Pancreas (tissue), 10 donors: Measurements from ENCODE around the gene LYRM9. TPM values are rescaled to one million over a fixed set of nuclear protein-coding genes. Genes with fewer than 3 reads are reported as not detected.

Experiments used
- ATAC-seq, 4 donors: fragments of 200-7000 bp; cut with Tn5 transposase; one replicate each; pipeline versions ENCODE4 v1.8.0 to v1.9.1; 2020; ENCODE audit warnings: mild to moderate bottlenecking in 4 of 4, moderate library complexity in 4 of 4
- DNase-seq, 6 donors: peaks; one replicate each; pipeline ENCODE4 v3.0.0-alpha.2; 2020
- FAIRE-seq: peaks from 2 replicates; lab custom pipeline; 2012; peaks lifted over from hg19 to GRCh38; lab: Jason Lieb, UNC
- H3K27ac ChIP-seq, 4 donors: fragments of 200-600 bp; sonication (generic); 1 replicate in 3 of 4; 2 replicates in 1 of 4; pipeline versions ENCODE4 v1.5.0 to v1.8.0; 2020
- H3K27me3 ChIP-seq, 4 donors: fragments of 200-600 bp; one replicate each; pipeline ENCODE4 v1.8.0; 2021
- H3K36me3 ChIP-seq, 3 donors: fragments of 200-600 bp; sonication (generic) in 1 of 3; one replicate each; pipeline versions ENCODE4 v1.5.0 to v1.8.0; 2020 to 2021
- H3K4me1 ChIP-seq, 3 donors: fragments of 200-600 bp; one replicate each; pipeline ENCODE4 v1.8.0; 2021
- H3K4me3 ChIP-seq, 4 donors: fragments of 200-600 bp; sonication (generic) in 2 of 4; one replicate each; pipeline versions ENCODE4 v1.5.0 to v1.8.0; 2020 to 2021
- H3K9me3 ChIP-seq, 4 donors: fragments of 200-600 bp; one replicate each; pipeline ENCODE4 v1.8.0; 2021
- WGBS, 2 donors: extraction: QIAGEN DNeasy Blood & Tissue Kit; methylation state at CpG; one replicate each; pipeline ENCODE4 v1.1.7; 2013; 5-methylcytosine and 5-hydroxymethylcytosine counted together
- intact Hi-C, 3 donors: fragments of 100-400 bp; cut with DNase I; formaldehyde crosslinking; loops; one replicate each; pipeline versions ENCODE4 v1.11.1 to v1.14.2; 2022
- polyA plus RNA-seq, 2 donors: library from polyadenylated mRNA; stranded (reverse); fragments of 200-250 nt; gene quantifications; one replicate each; pipeline ENCODE4 v1.2.3, GENCODE V29; 2013
- total RNA-seq, 6 donors: library from RNA; stranded (reverse); fragmentation: NEBNext Ultra II Directional in 4 of 6; extraction: Animal tissue kit (Norgen Biotek cat#: 25700) in 4 of 6; gene quantifications; one replicate each; pipeline versions ENCODE4 v1.2.1 to v1.2.4, GENCODE V29; 2021 to 2023
- TF ChIP-seq, protein P1 (sequence below), 4 donors: fragments of 200-600 bp; sonication (generic) in 3 of 4; IDR thresholded peaks; one replicate each; pipeline versions ENCODE4 v1.5.0 to v1.8.0; 2021; ENCODE audit warnings: antibody characterized with exemption in 4 of 4
- donor health status: healthy with polysubstance abuse.
- donor health status: DM: no; HTN: no; CAD: no; lungs with moderate emphysema.
- donor health status: DM: no; HTN: no; CAD: no.
- donor health status: control.
- donor health status: control.
- donor health status: Bipolar disorder and iron deficiency.
- donor health status: DM: yes; HTN: yes; CAD: no.
- donor health status: DM: no; HTN: no; CAD: no.
- donor health status: DM: no; HTN: no; CAD: no.
- donor health status: DM: yes; HTN: yes; CAD: no.

The LYRM9 gene
- total and polyA plus RNA-seq, 8 donors = 4.8 to 17.7 (median 9.8) TPM

DNA sequence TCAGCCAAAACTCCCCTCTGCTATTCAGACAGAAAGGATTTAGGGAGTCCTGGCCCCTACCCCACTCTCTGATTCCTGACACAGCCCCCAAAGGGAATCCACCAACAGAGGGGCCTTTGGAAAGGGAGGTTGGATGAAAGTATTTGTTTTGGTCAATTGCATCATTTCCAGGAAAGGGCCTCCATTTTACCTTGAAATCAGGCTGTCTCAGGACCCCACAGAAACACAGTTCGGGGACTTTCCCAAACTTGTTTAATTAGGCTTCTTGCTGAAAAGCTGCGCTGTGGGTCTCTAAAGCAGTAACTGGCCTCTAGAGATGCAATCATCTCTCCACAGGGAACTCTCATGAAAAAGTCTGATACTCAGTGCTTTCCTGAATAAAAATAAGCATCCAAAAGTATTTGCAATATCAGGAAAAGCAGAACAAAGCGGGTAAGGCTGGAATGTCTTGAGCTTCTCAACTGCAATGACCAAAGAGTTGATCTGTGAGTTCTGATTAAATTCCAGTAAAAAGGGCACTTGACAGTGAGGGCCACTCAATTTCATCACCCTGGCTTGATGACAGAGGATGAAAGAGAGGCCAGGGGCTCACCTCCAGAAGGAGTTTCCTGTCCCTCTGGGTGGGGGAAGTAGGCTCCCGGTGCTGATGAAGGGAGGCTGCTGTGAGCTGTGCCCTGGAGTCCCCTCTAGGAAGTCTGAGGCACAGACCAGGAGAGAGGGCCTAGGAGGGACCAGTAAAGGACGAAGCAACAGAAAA, 36.3 kb downstream of the LYRM9 start:
- no peak for DNase-seq
- no peaks in the 10 kb centered on the region for H3K4me1 ChIP-seq
- WGBS, 2 donors = 88 to 92% methylated on average over 5 of the region's 5 CpGs
- no peaks in the 10 kb centered on the region for H3K27me3 ChIP-seq
- H3K27ac ChIP-seq = no peak overlapping the region
- H3K9me3 ChIP-seq = no peaks in the 10 kb centered on the region
- TF ChIP-seq, protein P1, sequence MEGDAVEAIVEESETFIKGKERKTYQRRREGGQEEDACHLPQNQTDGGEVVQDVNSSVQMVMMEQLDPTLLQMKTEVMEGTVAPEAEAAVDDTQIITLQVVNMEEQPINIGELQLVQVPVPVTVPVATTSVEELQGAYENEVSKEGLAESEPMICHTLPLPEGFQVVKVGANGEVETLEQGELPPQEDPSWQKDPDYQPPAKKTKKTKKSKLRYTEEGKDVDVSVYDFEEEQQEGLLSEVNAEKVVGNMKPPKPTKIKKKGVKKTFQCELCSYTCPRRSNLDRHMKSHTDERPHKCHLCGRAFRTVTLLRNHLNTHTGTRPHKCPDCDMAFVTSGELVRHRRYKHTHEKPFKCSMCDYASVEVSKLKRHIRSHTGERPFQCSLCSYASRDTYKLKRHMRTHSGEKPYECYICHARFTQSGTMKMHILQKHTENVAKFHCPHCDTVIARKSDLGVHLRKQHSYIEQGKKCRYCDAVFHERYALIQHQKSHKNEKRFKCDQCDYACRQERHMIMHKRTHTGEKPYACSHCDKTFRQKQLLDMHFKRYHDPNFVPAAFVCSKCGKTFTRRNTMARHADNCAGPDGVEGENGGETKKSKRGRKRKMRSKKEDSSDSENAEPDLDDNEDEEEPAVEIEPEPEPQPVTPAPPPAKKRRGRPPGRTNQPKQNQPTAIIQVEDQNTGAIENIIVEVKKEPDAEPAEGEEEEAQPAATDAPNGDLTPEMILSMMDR (IDR thresholded peaks at IDR 0.05) = no peak
- ATAC-seq = no peak
- intact Hi-C loops = no loop called here
- no peak overlapping the region for H3K4me3 ChIP-seq
- FAIRE-seq = no peak
- H3K36me3 ChIP-seq = no peaks in the 10 kb centered on the region

DNA sequence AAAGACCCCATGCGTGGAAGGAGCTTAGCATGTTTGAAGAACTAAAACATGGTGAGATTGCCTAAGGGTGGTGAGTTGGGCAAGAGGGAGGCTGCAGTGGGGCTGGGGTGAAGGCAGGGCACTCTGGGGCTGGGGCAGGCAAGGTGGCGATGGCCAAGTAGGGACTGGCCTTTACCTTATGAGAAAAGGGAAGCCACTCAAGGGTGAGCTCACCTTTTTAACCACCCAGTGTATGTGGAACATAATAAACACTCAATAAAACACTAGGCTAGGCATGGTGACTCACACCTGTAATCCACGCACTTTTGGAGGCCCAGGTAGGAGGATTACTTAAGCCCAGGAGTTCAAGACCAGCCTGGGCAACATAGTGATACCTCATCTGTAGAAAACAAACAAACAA, 37.7 kb downstream of the LYRM9 start:
- Histone ChIP-seq H3K36me3 (no peaks in the 10 kb centered on the region), H3K27ac (no peak overlapping the region), H3K27me3 (no peaks in the 10 kb centered on the region), H3K4me1 (no peaks in the 10 kb centered on the region), H3K4me3 (no peak overlapping the region), H3K9me3 (no peaks in the 10 kb centered on the region)
- FAIRE-seq (no peak), ATAC-seq (no peak), DNase-seq (no peak)
- 96 to 98% methylated on average over 3 of the region's 3 CpGs for WGBS, 2 donors
- TF ChIP-seq, protein P1 (IDR thresholded peaks at IDR 0.05) = no peak
- intact Hi-C loops = no loop called here

DNA sequence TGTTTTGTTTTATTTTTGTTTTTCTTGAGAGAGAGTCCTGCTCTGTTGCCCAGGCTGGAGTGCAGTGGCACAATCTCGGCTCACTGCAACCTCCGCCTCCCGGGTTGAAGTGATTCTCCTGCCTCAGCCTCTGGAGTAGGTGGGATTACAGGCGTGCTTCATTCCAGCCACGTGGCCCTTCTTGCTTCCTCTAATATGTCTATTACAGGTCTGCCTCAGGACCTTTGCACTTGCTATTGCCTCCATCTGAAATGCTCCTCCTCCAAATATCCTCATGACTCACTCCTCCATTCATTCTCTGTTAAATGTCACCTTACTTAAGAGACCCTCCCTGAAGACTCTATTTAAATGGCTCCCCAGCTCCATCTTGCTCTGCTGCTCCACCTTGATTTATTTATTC, 39.0 kb downstream of the LYRM9 start:
- no peaks in the 10 kb centered on the region for H3K27me3 ChIP-seq
- H3K36me3 ChIP-seq = no peaks in the 10 kb centered on the region
- FAIRE-seq (no peak), DNase-seq (no peak), ATAC-seq (no peak)
- H3K27ac ChIP-seq = no peak overlapping the region
- no peaks in the 10 kb centered on the region for H3K4me1 ChIP-seq
- WGBS, 2 donors = 87 to 95% methylated on average over 5 of the region's 5 CpGs
- intact Hi-C loops = no loop called here
- no peak overlapping the region for H3K4me3 ChIP-seq
- H3K9me3 ChIP-seq = no peaks in the 10 kb centered on the region
- TF ChIP-seq, protein P1 (IDR thresholded peaks at IDR 0.05) = no peak

DNA sequence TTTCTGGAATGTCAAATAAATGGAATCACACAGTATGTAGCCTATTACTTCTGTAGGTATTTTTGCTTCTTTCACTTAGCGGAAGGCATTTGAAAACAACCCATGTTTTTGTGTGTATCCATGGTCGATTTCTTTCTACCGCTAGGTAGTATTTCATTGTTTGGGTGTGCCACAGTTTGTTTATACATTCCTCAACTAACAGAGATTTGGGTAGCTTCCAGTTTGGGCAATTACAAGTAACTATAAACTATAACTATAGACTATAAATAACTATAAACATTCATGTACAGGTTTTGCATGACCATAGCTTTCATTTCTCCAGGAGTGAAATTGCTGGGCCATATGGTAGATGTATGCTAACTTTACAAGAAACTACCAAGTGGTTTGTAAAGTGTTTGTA, 40.1 kb downstream of the LYRM9 start:
- Histone ChIP-seq H3K27me3 (no peaks in the 10 kb centered on the region), H3K4me1 (no peaks in the 10 kb centered on the region), H3K27ac (no peak overlapping the region), H3K36me3 (no peaks in the 10 kb centered on the region), H3K4me3 (no peak overlapping the region), H3K9me3 (no peaks in the 10 kb centered on the region)
- TF ChIP-seq, protein P1 (IDR thresholded peaks at IDR 0.05) = no peak
- no peak for ATAC-seq
- no peak for FAIRE-seq
- 78% methylated on average over 3 of the region's 3 CpGs for WGBS, 2 donors
- no peak for DNase-seq
- intact Hi-C loops = no loop called here

DNA sequence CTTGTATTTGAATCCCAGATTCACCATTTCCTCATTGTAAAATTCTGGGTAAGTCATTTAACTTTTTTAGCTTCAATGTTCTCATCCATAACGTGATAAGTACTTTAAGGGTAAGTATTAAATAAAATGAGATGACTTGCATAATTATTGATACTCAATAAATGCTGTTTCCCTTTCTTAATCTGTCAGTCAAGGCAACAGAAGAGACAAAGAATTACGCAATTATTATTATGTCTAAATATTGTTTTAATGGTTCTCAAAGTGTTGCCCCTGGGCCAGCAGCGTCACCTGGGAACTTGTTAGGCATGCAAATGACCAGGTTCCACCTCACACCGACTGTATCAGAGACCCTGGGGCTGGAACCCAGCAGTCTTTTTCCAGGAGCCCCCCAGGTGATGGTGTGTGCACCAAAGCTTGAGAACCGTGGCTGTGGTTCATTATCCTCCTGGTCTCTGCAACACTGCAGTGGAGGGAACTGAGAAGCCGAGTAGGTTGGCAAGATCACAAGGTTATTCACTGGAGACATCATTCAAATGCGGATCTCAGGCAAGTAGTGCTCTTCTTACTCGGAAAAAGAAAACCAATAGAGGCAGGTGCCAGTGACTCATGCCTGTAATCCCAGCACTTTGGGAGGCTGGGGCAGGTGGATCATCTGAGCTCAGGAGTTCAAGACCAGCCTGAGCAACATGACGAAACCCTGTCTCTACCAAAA, 43.5 kb downstream of the LYRM9 start:
- H3K4me3 ChIP-seq = no peak overlapping the region
- no peak for DNase-seq
- WGBS, 2 donors = 77 to 85% methylated on average over 9 of the region's 9 CpGs
- no peak for ATAC-seq
- intact Hi-C loops = no loop called here
- no peaks in the 10 kb centered on the region for H3K9me3 ChIP-seq
- no peaks in the 10 kb centered on the region for H3K27me3 ChIP-seq
- no peak for FAIRE-seq
- H3K4me1 ChIP-seq = peaks cover 0 to 5% (median 3%) of the 10 kb centered on the region in 3 donors
- no peaks in the 10 kb centered on the region for H3K36me3 ChIP-seq
- TF ChIP-seq, protein P1 (IDR thresholded peaks at IDR 0.05) = no peak
- H3K27ac ChIP-seq = no peak overlapping the region
